Psoas muscle (tissue), 8 donors: Measurements from ENCODE around the gene SCAMP3. TPM values are rescaled to one million over a fixed set of nuclear protein-coding genes. Genes with fewer than 3 reads are reported as not detected.
"Not testable (repeated sequence)": the region's sequence is repeated elsewhere in the genome, so short reads cannot be mapped to it uniquely, and the experiment has no call there.

ENCODE experiments used
- ATAC-seq, 4 donors: fragments of 200-7000 bp; cut with Tn5 transposase; one replicate each; pipeline ENCODE4 v1.9.1; 2020; ENCODE audit warnings: moderate library complexity in 3 of 4, mild to moderate bottlenecking in 2 of 4
- DNase-seq, 2 donors: peaks; one replicate each; pipeline ENCODE4 v3.0.0-alpha.2; 2020
- H3K27ac ChIP-seq: fragments of 200-600 bp; one replicate; pipeline ENCODE4 v1.8.0; 2022
- H3K27me3 ChIP-seq, 3 donors: fragments of 200-600 bp in 1 of 3; one replicate each; pipeline versions ENCODE4 v1.6.1 to v1.8.0; 2013 to 2022; ENCODE audit warnings: low read length in 2 of 3, mild to moderate bottlenecking in 2 of 3, moderate library complexity in 1 of 3; ENCODE audit not compliant: insufficient read depth in 3 of 3
- H3K36me3 ChIP-seq, 2 donors: fragments of 200-600 bp in 1 of 2; one replicate each; pipeline versions ENCODE4 v1.6.1 to v1.8.0; 2013 to 2022; ENCODE audit warnings: low read depth in 1 of 2, mild to moderate bottlenecking in 1 of 2, moderate library complexity in 1 of 2; ENCODE audit not compliant: insufficient read depth in 1 of 2
- H3K4me1 ChIP-seq: fragments of 200-600 bp; one replicate; pipeline ENCODE4 v1.8.0; 2022
- H3K4me3 ChIP-seq: fragments of 200-600 bp; one replicate; pipeline ENCODE4 v1.8.0; 2022; ENCODE audit warnings: mild to moderate bottlenecking
- H3K9me3 ChIP-seq: fragments of 200-600 bp; one replicate; pipeline ENCODE4 v1.8.0; 2022
- WGBS, 3 donors: extraction: QIAGEN DNeasy Blood & Tissue Kit; methylation state at CpG; one replicate each; pipeline versions ENCODE4 v1.1.6 to v1.1.7; 2013; 5-methylcytosine and 5-hydroxymethylcytosine counted together
- intact Hi-C, 2 donors: fragments of 100-400 bp; cut with DNase I; formaldehyde crosslinking; loops; one replicate each; pipeline versions ENCODE4 v1.11.0 to v1.14.2; 2022
- polyA plus RNA-seq, 3 donors: library from polyadenylated mRNA; stranded (reverse); fragments of 200-250 nt; gene quantifications; one replicate each; pipeline ENCODE4 v1.2.3, GENCODE V29; 2013
- total RNA-seq, 4 donors: library from RNA; stranded (reverse); fragmentation: NEBNext Ultra II Directional in 2 of 4; extraction: Animal tissue kit (Norgen Biotek cat#: 25700) in 2 of 4; gene quantifications; one replicate each; pipeline versions ENCODE4 v1.2.1 to v1.2.4, GENCODE V29; 2021 to 2023
- TF ChIP-seq, protein P1 (sequence below): fragments of 200-600 bp; IDR thresholded peaks from one replicate; pipeline ENCODE4 v1.8.0; 2022; ENCODE audit warnings: antibody characterized with exemption
- donor health status: healthy with polysubstance abuse.
- donor health status: DM: no; HTN: no; CAD: no; lungs with moderate emphysema.
- donor health status: Bipolar disorder and iron deficiency.
- donor health status: healthy.
- donor health status: DM: yes; HTN: yes; CAD: no.
- donor health status: DM: no; HTN: no; CAD: no.
- donor health status: DM: no; HTN: no; CAD: no.
- donor health status: DM: yes; HTN: yes; CAD: no.

The SCAMP3 gene
- total and polyA plus RNA-seq, 7 donors: 49.5 to 159 (median 70.7) TPM

- Histone ChIP-seq H3K36me3 (peaks cover 3 to 24% of the 10 kb centered on the region in 2 donors), H3K27me3 (no peaks in the 10 kb centered on the region), H3K4me1 (no peaks in the 10 kb centered on the region), H3K9me3 (no peaks in the 10 kb centered on the region), H3K4me3 (no peak overlapping the region), H3K27ac (no peak overlapping the region)
- TF ChIP-seq, protein P1, sequence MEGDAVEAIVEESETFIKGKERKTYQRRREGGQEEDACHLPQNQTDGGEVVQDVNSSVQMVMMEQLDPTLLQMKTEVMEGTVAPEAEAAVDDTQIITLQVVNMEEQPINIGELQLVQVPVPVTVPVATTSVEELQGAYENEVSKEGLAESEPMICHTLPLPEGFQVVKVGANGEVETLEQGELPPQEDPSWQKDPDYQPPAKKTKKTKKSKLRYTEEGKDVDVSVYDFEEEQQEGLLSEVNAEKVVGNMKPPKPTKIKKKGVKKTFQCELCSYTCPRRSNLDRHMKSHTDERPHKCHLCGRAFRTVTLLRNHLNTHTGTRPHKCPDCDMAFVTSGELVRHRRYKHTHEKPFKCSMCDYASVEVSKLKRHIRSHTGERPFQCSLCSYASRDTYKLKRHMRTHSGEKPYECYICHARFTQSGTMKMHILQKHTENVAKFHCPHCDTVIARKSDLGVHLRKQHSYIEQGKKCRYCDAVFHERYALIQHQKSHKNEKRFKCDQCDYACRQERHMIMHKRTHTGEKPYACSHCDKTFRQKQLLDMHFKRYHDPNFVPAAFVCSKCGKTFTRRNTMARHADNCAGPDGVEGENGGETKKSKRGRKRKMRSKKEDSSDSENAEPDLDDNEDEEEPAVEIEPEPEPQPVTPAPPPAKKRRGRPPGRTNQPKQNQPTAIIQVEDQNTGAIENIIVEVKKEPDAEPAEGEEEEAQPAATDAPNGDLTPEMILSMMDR: no peak
- intact Hi-C loops: no loop called here
- no peak for DNase-seq
- 87% methylated on average over 5 of the region's 5 CpGs for WGBS, 3 donors
- ATAC-seq: no peak
Measured at GRCh38 chr1:155236451-155236850, 25.7 kb downstream of the SCAMP3 start.

- DNase-seq, H3K9me3 ChIP-seq, H3K4me3 ChIP-seq, ATAC-seq, intact Hi-C loops, H3K27ac ChIP-seq, H3K27me3 ChIP-seq, H3K4me1 ChIP-seq: not testable (repeated sequence)
- peaks cover 3 to 24% of the 10 kb centered on the region in 2 donors for H3K36me3 ChIP-seq
- WGBS, 3 donors: 87 to 95% (median 91%) methylated on average over 5 to 9 of the region's 9 CpGs
Measured at GRCh38 chr1:155235375-155235774, 26.8 kb downstream of the SCAMP3 start.

- WGBS, 3 donors: 86 to 100% (median 87%) methylated on average over 1 of the region's 5 CpGs
- H3K36me3 ChIP-seq: peaks cover 3 to 24% of the 10 kb centered on the region in 2 donors
- H3K27me3 ChIP-seq, H3K4me1 ChIP-seq, H3K9me3 ChIP-seq, DNase-seq, intact Hi-C loops, ATAC-seq, H3K27ac ChIP-seq, H3K4me3 ChIP-seq: not testable (repeated sequence)
Measured at GRCh38 chr1:155233502-155233901, 28.7 kb downstream of the SCAMP3 start.

GRCh38 chr1:155232001-155232978 is 29.9 kb downstream of the SCAMP3 start:
- ATAC-seq, intact Hi-C loops, H3K9me3 ChIP-seq, H3K4me1 ChIP-seq, DNase-seq, H3K27me3 ChIP-seq, H3K4me3 ChIP-seq: not testable (repeated sequence)
- peaks cover 3 to 18% of the 10 kb centered on the region in 2 donors for H3K36me3 ChIP-seq
- WGBS, 3 donors: 45 to 54% (median 49%) methylated on average over 12 to 13 of the region's 13 CpGs
- H3K27ac ChIP-seq: peak overlapping the region; percentile 1

DNA sequence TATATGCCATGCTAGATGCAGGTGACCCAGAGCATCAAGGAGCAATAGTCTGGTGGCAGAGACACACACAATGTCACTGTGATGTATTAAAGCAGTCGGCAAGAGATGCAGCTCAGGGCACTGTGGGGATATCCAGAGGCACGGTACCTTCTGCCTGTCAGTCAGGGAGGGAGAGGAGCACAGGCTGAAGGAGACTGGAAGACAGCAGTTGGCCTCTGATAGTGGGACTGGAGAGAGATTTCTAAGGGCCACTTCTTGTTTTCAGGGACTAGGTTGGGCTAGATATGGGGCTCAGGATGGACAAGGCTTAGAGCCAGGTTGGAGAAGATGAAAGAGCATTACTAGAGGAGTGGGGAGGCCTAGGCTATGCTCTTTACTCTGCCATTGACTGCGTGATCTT is 30.9 kb downstream of the SCAMP3 start:
- H3K4me3 ChIP-seq, H3K27me3 ChIP-seq: not testable (repeated sequence)
- 68 to 71% (median 69%) methylated on average over 3 of the region's 3 CpGs for WGBS, 3 donors

DNA sequence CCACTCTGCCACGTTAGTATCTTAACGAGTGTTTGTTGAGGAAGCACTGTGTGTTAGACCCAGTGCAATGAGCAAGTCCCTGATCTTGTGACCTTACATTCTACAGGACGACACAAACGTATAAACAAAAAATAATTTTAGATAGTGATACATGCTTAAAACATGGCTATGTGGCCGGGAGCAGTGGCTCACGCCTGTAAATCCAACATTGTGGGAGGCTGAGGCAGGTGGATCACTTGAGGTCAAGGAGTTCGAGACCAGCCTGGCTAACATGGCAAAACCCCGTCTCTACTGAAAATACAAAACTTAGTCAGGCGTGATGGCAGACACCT is 34.1 kb downstream of the SCAMP3 start:
- Histone ChIP-seq H3K27ac (peak overlapping the region; percentile 84), H3K4me1 (no peaks in the 10 kb centered on the region), H3K36me3 (no peaks in the 10 kb centered on the region), H3K9me3 (no peaks in the 10 kb centered on the region), H3K27me3 (no peaks in the 10 kb centered on the region), H3K4me3 (peak overlapping the region; percentile 79)
- TF ChIP-seq, protein P1: no peak
- peak; percentile 1 to 16 (median 6) for ATAC-seq
- WGBS, 3 donors: 45 to 58% (median 47%) methylated on average over 9 of the region's 9 CpGs
- intact Hi-C loops: loop anchor here (5.0 kb wide), 1 partner anchor 51 kb away; no protein-coding TSS in a partner anchor
- DNase-seq: no peak

More for the DNA sequence above, 30.9 kb downstream of the SCAMP3 start:
- ATAC-seq, H3K36me3 ChIP-seq, H3K9me3 ChIP-seq, intact Hi-C loops, H3K27ac ChIP-seq, DNase-seq, H3K4me1 ChIP-seq: not testable (repeated sequence)
